Memory B cell (primary cell): ENCODE measurements around the gene NDUFB10.
"Not testable (repeated sequence)": the region's sequence is repeated elsewhere in the genome, so short reads cannot be mapped to it uniquely, and the experiment has no call there.

Experiments
- ATAC-seq: fragments of 150-1000 bp; cut with Tn5 transposase; 2 replicates; pipeline ENCODE4 v1.10.0; 2021; ENCODE audit warnings: low read depth, mild to moderate bottlenecking, moderate library complexity
- DNase-seq, 2 donors: peaks; one replicate each; pipeline ENCODE4 v3.0.0; 2022; ENCODE audit warnings: low spot score in 2 of 2
- H3K27ac Mint-ChIP-seq: one replicate; pipeline ENCODE4 v1.8.0; 2022; ENCODE audit warnings: mild to moderate bottlenecking, moderate library complexity, mixed read lengths
- H3K27me3 Mint-ChIP-seq: one replicate; pipeline ENCODE4 v1.8.0; 2022; ENCODE audit warnings: mixed read lengths
- H3K36me3 Mint-ChIP-seq: one replicate; pipeline ENCODE4 v1.8.0; 2022; ENCODE audit warnings: mild to moderate bottlenecking, mixed read lengths
- H3K4me1 Mint-ChIP-seq: one replicate; pipeline ENCODE4 v1.8.0; 2022; ENCODE audit warnings: mixed read lengths
- H3K4me3 Mint-ChIP-seq: one replicate; pipeline ENCODE4 v1.8.0; 2022; ENCODE audit warnings: mild to moderate bottlenecking, moderate library complexity, mixed read lengths
- H3K9me3 Mint-ChIP-seq: one replicate; pipeline ENCODE4 v1.8.0; 2022; ENCODE audit warnings: mixed read lengths

NDUFB10 gene

GRCh38 chr16:1933097-1933661 lies 26.2 kb upstream of the NDUFB10 start:
- no peaks in the 10 kb centered on the region for H3K9me3 Mint-ChIP-seq

GRCh38 chr16:1936945-1937479 lies 22.3 kb upstream of the NDUFB10 start:
- no peak overlapping the region for H3K27ac Mint-ChIP-seq

More at GRCh38 chr16:1933097-1933661, 26.2 kb upstream of the NDUFB10 start:
- H3K36me3 Mint-ChIP-seq: no peaks in the 10 kb centered on the region
- DNase-seq: no peak
- H3K4me3 Mint-ChIP-seq: no peak overlapping the region
- H3K27me3 Mint-ChIP-seq: peaks cover 1% of the 10 kb centered on the region
- no peak for ATAC-seq
- H3K4me1 Mint-ChIP-seq: peaks cover 2% of the 10 kb centered on the region
- H3K27ac Mint-ChIP-seq: no peak overlapping the region

GRCh38 chr16:1938316-1938715 lies 21.0 kb upstream of the NDUFB10 start:
- Mint-ChIP-seq H3K27me3 (peaks cover 1% of the 10 kb centered on the region), H3K9me3 (no peaks in the 10 kb centered on the region), H3K4me1 (peaks cover 6% of the 10 kb centered on the region), H3K36me3 (peaks cover 3% of the 10 kb centered on the region), H3K4me3 (no peak overlapping the region), H3K27ac (no peak overlapping the region)
- DNase-seq: no peak
- ATAC-seq: no peak

More at GRCh38 chr16:1936945-1937479, 22.3 kb upstream of the NDUFB10 start:
- Mint-ChIP-seq H3K36me3 (peaks cover 3% of the 10 kb centered on the region), H3K4me3 (no peak overlapping the region), H3K4me1 (peaks cover 2% of the 10 kb centered on the region), H3K27me3 (peaks cover 1% of the 10 kb centered on the region), H3K9me3 (no peaks in the 10 kb centered on the region)
- DNase-seq (no peak), ATAC-seq (no peak)

GRCh38 chr16:1938910-1939309 lies 20.4 kb upstream of the NDUFB10 start:
- Mint-ChIP-seq H3K4me3 (no peak overlapping the region), H3K27ac (no peak overlapping the region)
- ATAC-seq: no peak

GRCh38 chr16:1939833-1940232 lies 19.5 kb upstream of the NDUFB10 start:
- H3K36me3 Mint-ChIP-seq, H3K27ac Mint-ChIP-seq: not testable (repeated sequence)

More at GRCh38 chr16:1938910-1939309, 20.4 kb upstream of the NDUFB10 start:
- peaks cover 6% of the 10 kb centered on the region for H3K4me1 Mint-ChIP-seq
- H3K36me3 Mint-ChIP-seq: peaks cover 3% of the 10 kb centered on the region
- no peaks in the 10 kb centered on the region for H3K9me3 Mint-ChIP-seq
- no peaks in the 10 kb centered on the region for H3K27me3 Mint-ChIP-seq
- no peak for DNase-seq

GRCh38 chr16:1940273-1941161 lies 18.8 kb upstream of the NDUFB10 start:
- Mint-ChIP-seq H3K4me1 (peaks cover 6% of the 10 kb centered on the region), H3K27me3 (no peaks in the 10 kb centered on the region), H3K36me3 (peaks cover 3% of the 10 kb centered on the region), H3K4me3 (no peak overlapping the region), H3K9me3 (no peaks in the 10 kb centered on the region), H3K27ac (no peak overlapping the region)
- no peak for DNase-seq
- ATAC-seq: no peak

More at GRCh38 chr16:1939833-1940232, 19.5 kb upstream of the NDUFB10 start:
- not testable (repeated sequence) for H3K27me3 Mint-ChIP-seq, H3K4me1 Mint-ChIP-seq, H3K4me3 Mint-ChIP-seq, H3K9me3 Mint-ChIP-seq, DNase-seq, ATAC-seq

- Mint-ChIP-seq H3K27ac (no peak overlapping the region), H3K9me3 (no peaks in the 10 kb centered on the region), H3K4me3 (peak overlapping the region; percentile 81), H3K4me1 (peaks cover 6% of the 10 kb centered on the region), H3K36me3 (peaks cover 3% of the 10 kb centered on the region), H3K27me3 (no peaks in the 10 kb centered on the region)
- no peak for ATAC-seq
- no peak for DNase-seq
These were observed 17.9 kb upstream of the NDUFB10 start for GRCh38 chr16:1941162-1942046.

GRCh38 chr16:1942047-1942809 lies 17.1 kb upstream of the NDUFB10 start:
- ATAC-seq: peak; percentile 9
- H3K4me1 Mint-ChIP-seq: peaks cover 6% of the 10 kb centered on the region
- no peaks in the 10 kb centered on the region for H3K9me3 Mint-ChIP-seq
- H3K4me3 Mint-ChIP-seq: peak overlapping the region; percentile 81
- peak in 1 of 2 donors; percentile 37 for DNase-seq
- no peak overlapping the region for H3K27ac Mint-ChIP-seq
- H3K27me3 Mint-ChIP-seq: no peaks in the 10 kb centered on the region
- peaks cover 3% of the 10 kb centered on the region for H3K36me3 Mint-ChIP-seq

GRCh38 chr16:1942810-1943726 lies 16.3 kb upstream of the NDUFB10 start, which contains the start of gene MSRB1:
MSRB1 (minus strand) TSS chr16:1943199; CDS start chr16:1943156, 43 bp downstream.
- peak within 1 kb of the TSS; percentile 81 for H3K4me3 Mint-ChIP-seq
- H3K4me1 Mint-ChIP-seq: peaks cover 6% of the 10 kb centered on the region
- peak; percentile 96 for ATAC-seq
- H3K9me3 Mint-ChIP-seq: no peaks in the 10 kb centered on the region
- H3K36me3 Mint-ChIP-seq: peaks cover 3% of the 10 kb centered on the region
- DNase-seq: peak; percentile 95 to 98
- peak within 1 kb of the TSS; percentile 73 for H3K27ac Mint-ChIP-seq
- H3K27me3 Mint-ChIP-seq: peaks cover 3% of the 10 kb centered on the region

- Mint-ChIP-seq H3K27ac (no peak overlapping the region), H3K9me3 (no peaks in the 10 kb centered on the region), H3K4me1 (peaks cover 6% of the 10 kb centered on the region), H3K27me3 (peaks cover 5% of the 10 kb centered on the region), H3K36me3 (no peaks in the 10 kb centered on the region), H3K4me3 (peak overlapping the region; percentile 44)
- ATAC-seq: no peak
- no peak for DNase-seq
These were observed 14.6 kb upstream of the NDUFB10 start for GRCh38 chr16:1944612-1945199.

GRCh38 chr16:1945559-1946391 lies 13.6 kb upstream of the NDUFB10 start:
- no peak overlapping the region for H3K27ac Mint-ChIP-seq
- no peaks in the 10 kb centered on the region for H3K36me3 Mint-ChIP-seq
- no peaks in the 10 kb centered on the region for H3K9me3 Mint-ChIP-seq
- H3K27me3 Mint-ChIP-seq: peaks cover 5% of the 10 kb centered on the region
- no peak overlapping the region for H3K4me3 Mint-ChIP-seq
- H3K4me1 Mint-ChIP-seq: peaks cover 6% of the 10 kb centered on the region
- ATAC-seq (no peak), DNase-seq (no peak)
